GM11168 (cell line): ENCODE results near the gene HEXD.

Source experiments
- in situ Hi-C: fragments of 300-500 bp; cut with MboI; formaldehyde crosslinking; loops from one replicate; pipeline ENCODE4 v1.12.0; 2022; ENCODE audit warnings: low sequenced_read_pairs; ENCODE audit not compliant: unreplicated experiment

The HEXD gene

GRCh38 chr17:82438401-82439193 lies 20.4 kb downstream of the HEXD start:
- in situ Hi-C loops: no loop called here

- in situ Hi-C loops: no loop called here
Observed at GRCh38 chr17:82439194-82439828, 21.2 kb downstream of the HEXD start.

- in situ Hi-C loops: no loop called here
Observed at GRCh38 chr17:82439829-82440365, 21.8 kb downstream of the HEXD start.

GRCh38 chr17:82440469-82440981 lies 22.4 kb downstream of the HEXD start:
- in situ Hi-C loops: no loop called here

GRCh38 chr17:82440991-82441627 lies 23.0 kb downstream of the HEXD start:
- in situ Hi-C loops: no loop called here

GRCh38 chr17:82441691-82442487 lies 23.7 kb downstream of the HEXD start:
- in situ Hi-C loops: no loop called here

GRCh38 chr17:82442643-82443464 lies 24.7 kb downstream of the HEXD start:
- in situ Hi-C loops: no loop called here

- in situ Hi-C loops: no loop called here
Observed at GRCh38 chr17:82443465-82444283, 25.5 kb downstream of the HEXD start.

- in situ Hi-C loops: no loop called here
Observed at GRCh38 chr17:82444284-82444893, 26.2 kb downstream of the HEXD start.

GRCh38 chr17:82444941-82445521 lies 26.9 kb downstream of the HEXD start:
- in situ Hi-C loops: no loop called here

- in situ Hi-C loops: no loop called here
Observed at GRCh38 chr17:82445542-82445941, 27.4 kb downstream of the HEXD start.

- in situ Hi-C loops: no loop called here
Observed at GRCh38 chr17:82446124-82446523, 28.0 kb downstream of the HEXD start.

GRCh38 chr17:82446649-82447048 lies 28.5 kb downstream of the HEXD start:
- in situ Hi-C loops: no loop called here

GRCh38 chr17:82447876-82448275 lies 29.7 kb downstream of the HEXD start:
- in situ Hi-C loops: no loop called here

GRCh38 chr17:82449131-82449882 lies 31.2 kb downstream of the HEXD start:
- in situ Hi-C loops: no loop called here

GRCh38 chr17:82449883-82450356 lies 31.8 kb downstream of the HEXD start:
- in situ Hi-C loops: no loop called here
